H9 (cell line): Measurements from ENCODE around the gene ATOX1. TPM values are rescaled to one million over a fixed set of nuclear protein-coding genes. Genes with fewer than 3 reads are reported as not detected.

Experiments used
- DNase-seq: peaks from one replicate; pipeline ENCODE4 v3.0.0-alpha.2; 2017
- H2AFZ ChIP-seq: one replicate; pipeline ENCODE4 v1.6.1; 2013; ENCODE audit warnings: mild to moderate bottlenecking, low read length, control low read depth, moderate library complexity
- H2AK5ac ChIP-seq: 2 replicates; pipeline ENCODE4 v1.6.1; 2013; ENCODE audit warnings: low read length, control low read depth, mixed read lengths; ENCODE audit not compliant: insufficient read length
- H2BK120ac ChIP-seq: one replicate; pipeline ENCODE4 v1.6.1; 2013; ENCODE audit warnings: low read depth, mild to moderate bottlenecking, low read length, control low read depth, inconsistent platforms; ENCODE audit not compliant: poor library complexity, severe bottlenecking
- H2BK12ac ChIP-seq: 2 replicates; pipeline ENCODE4 v1.6.1; 2013; ENCODE audit warnings: low read length, control low read depth, mixed read lengths, low read depth; ENCODE audit not compliant: insufficient read length
- H2BK15ac ChIP-seq: 2 replicates; pipeline ENCODE4 v1.6.1; 2013; ENCODE audit warnings: low read depth, low read length, control low read depth
- H2BK20ac ChIP-seq: one replicate; pipeline ENCODE4 v1.6.1; 2013; ENCODE audit warnings: low read depth, mild to moderate bottlenecking, low read length, control low read depth, inconsistent platforms; ENCODE audit not compliant: poor library complexity, severe bottlenecking
- H2BK5ac ChIP-seq: 2 replicates; pipeline ENCODE4 v1.6.1; 2013; ENCODE audit warnings: low read length, control low read depth, mixed read lengths; ENCODE audit not compliant: insufficient read length
- H3K14ac ChIP-seq: 2 replicates; pipeline ENCODE4 v1.6.1; 2013; ENCODE audit warnings: low read length, control low read depth; ENCODE audit not compliant: insufficient read depth
- H3K18ac ChIP-seq: 2 replicates; pipeline ENCODE4 v1.6.1; 2013; ENCODE audit warnings: low read depth, mild to moderate bottlenecking, mixed read lengths, low read length, control low read depth; ENCODE audit not compliant: insufficient read length
- H3K23ac ChIP-seq: 2 replicates; pipeline ENCODE4 v1.6.1; 2013; ENCODE audit warnings: low read length, control low read depth, mixed read lengths, low read depth; ENCODE audit not compliant: insufficient read length
- H3K23me2 ChIP-seq: 2 replicates; pipeline ENCODE4 v1.6.1; 2013; ENCODE audit warnings: low read depth, mild to moderate bottlenecking, mixed read lengths, low read length, control low read depth; ENCODE audit not compliant: insufficient read length, poor library complexity, severe bottlenecking
- H3K27ac ChIP-seq: 2 replicates; pipeline ENCODE4 v1.5.1; 2013; ENCODE audit warnings: low read length, control low read depth, mixed read lengths, low read depth; ENCODE audit not compliant: insufficient read length
- H3K27me3 ChIP-seq: 2 replicates; pipeline ENCODE4 v1.6.1; 2013; ENCODE audit warnings: low read length, control low read depth, inconsistent platforms; ENCODE audit not compliant: insufficient read depth
- H3K4ac ChIP-seq: 2 replicates; pipeline ENCODE4 v1.6.1; 2013; ENCODE audit warnings: low read depth, mild to moderate bottlenecking, control low read depth, inconsistent platforms, low read length, moderate library complexity
- H3K4me1 ChIP-seq: 2 replicates; pipeline ENCODE4 v1.6.1; 2013; ENCODE audit warnings: low read length, control low read depth, inconsistent platforms; ENCODE audit not compliant: insufficient read depth
- H3K4me2 ChIP-seq: 2 replicates; pipeline ENCODE4 v1.6.1; 2013; ENCODE audit warnings: low read length, control low read depth, mixed read lengths; ENCODE audit not compliant: insufficient read length, insufficient read depth
- H3K56ac ChIP-seq: 2 replicates; pipeline ENCODE4 v1.6.1; 2013; ENCODE audit warnings: low read depth, mild to moderate bottlenecking, mixed read lengths, low read length, control low read depth; ENCODE audit not compliant: insufficient read length
- H3K79me1 ChIP-seq: 2 replicates; pipeline ENCODE4 v1.6.1; 2013; ENCODE audit warnings: low read depth, mild to moderate bottlenecking, moderate library complexity, low read length, control low read depth, inconsistent platforms; ENCODE audit not compliant: insufficient read depth, poor library complexity, severe bottlenecking
- H3K79me2 ChIP-seq: 2 replicates; pipeline ENCODE4 v1.6.1; 2013; ENCODE audit warnings: low read length, control low read depth, inconsistent platforms; ENCODE audit not compliant: insufficient read depth
- H3K9ac ChIP-seq: 2 replicates; pipeline ENCODE4 v1.6.1; 2013; ENCODE audit warnings: low read length, control low read depth, mixed read lengths; ENCODE audit not compliant: insufficient read length; ENCODE audit errors: extremely low read depth
- H3K9me3 ChIP-seq: one replicate; pipeline ENCODE4 v1.6.1; 2013; ENCODE audit warnings: low read depth, low read length, inconsistent platforms; ENCODE audit not compliant: control insufficient read depth
- H3T11ph ChIP-seq: one replicate; pipeline ENCODE4 v1.6.1; 2013; ENCODE audit warnings: mild to moderate bottlenecking, low read length, control low read depth, inconsistent platforms
- H4K20me1 ChIP-seq: one replicate; pipeline ENCODE4 v1.6.1; 2013; ENCODE audit not compliant: control insufficient read depth, insufficient read length, insufficient read depth
- H4K5ac ChIP-seq: 2 replicates; pipeline ENCODE4 v1.6.1; 2013; ENCODE audit warnings: low read depth, mild to moderate bottlenecking, mixed read lengths, low read length, control low read depth; ENCODE audit not compliant: insufficient read length
- H4K8ac ChIP-seq: replicated peaks from 2 replicates; pipeline ENCODE4 v1.6.1; 2013; ENCODE audit warnings: low read length, control low read depth, mixed read lengths, low read depth; ENCODE audit not compliant: insufficient read length
- H4K91ac ChIP-seq: 2 replicates; pipeline ENCODE4 v1.6.1; 2013; ENCODE audit warnings: low read depth, mild to moderate bottlenecking, moderate library complexity, mixed read lengths, low read length, control low read depth; ENCODE audit not compliant: insufficient read length
- H3K27ac Mint-ChIP-seq, 3 experiments: 2 replicates in 2 of 3; 3 replicates in 1 of 3; pipeline ENCODE4 v1.8.0; 2020 to 2021; ENCODE audit warnings: mixed read lengths in 3 of 3, mild to moderate bottlenecking in 1 of 3, moderate library complexity in 1 of 3
- H3K27me3 Mint-ChIP-seq: 2 replicates; pipeline ENCODE4 v1.8.0; 2021; ENCODE audit warnings: low read depth, mild to moderate bottlenecking, moderate library complexity, mixed read lengths
- H3K36me3 Mint-ChIP-seq, 3 experiments: 2 replicates in 2 of 3; 3 replicates in 1 of 3; pipeline ENCODE4 v1.8.0; 2020 to 2021; ENCODE audit warnings: low read depth in 3 of 3, mixed read lengths in 3 of 3; ENCODE audit not compliant: insufficient read depth in 1 of 3
- H3K4me1 Mint-ChIP-seq, 2 experiments: 2 replicates each; pipeline ENCODE4 v1.8.0; 2020; ENCODE audit warnings: mixed read lengths in 2 of 2
- H3K4me3 Mint-ChIP-seq, 2 experiments: 2 replicates in 1 of 2; 3 replicates in 1 of 2; pipeline ENCODE4 v1.8.0; 2020 to 2021; ENCODE audit warnings: mild to moderate bottlenecking in 2 of 2, mixed read lengths in 2 of 2, moderate library complexity in 1 of 2
- H3K9me3 Mint-ChIP-seq, 2 experiments: 2 replicates in 1 of 2; 3 replicates in 1 of 2; pipeline ENCODE4 v1.8.0; 2020; ENCODE audit warnings: mild to moderate bottlenecking in 2 of 2, mixed read lengths in 2 of 2, moderate library complexity in 1 of 2
- CTCF ChIP-seq: fragments of 200-600 bp; sonication (generic); conservative IDR thresholded peaks from 3 replicates; pipeline ENCODE4 v1.8.0; 2021; ENCODE audit warnings: antibody characterized with exemption, mild to moderate bottlenecking
- WGBS: extraction: QIAGEN DNeasy Blood & Tissue Kit; methylation state at CpG from one replicate; pipeline ENCODE4 v1.1.7; 2013; ENCODE audit warnings: missing lambda C conversion rate, low lambda C conversion rate, mixed read lengths; ENCODE audit not compliant: insufficient read length; ENCODE audit errors: extremely low coverage; 5-methylcytosine and 5-hydroxymethylcytosine counted together
- total RNA-seq: library from RNA; stranded (reverse); gene quantifications from 2 replicates; pipeline ENCODE4 v1.2.1, GENCODE V29; 2021

The ATOX1 gene
- total RNA-seq, 1 experiment from 2014 or later: 75.0 TPM

- Histone ChIP-seq H3K79me1 (no peaks in the 10 kb centered on the region), H2BK15ac (no peak overlapping the region), H2AK5ac (no peak overlapping the region), H3K14ac (no peak overlapping the region), H3K9ac (no peak overlapping the region), H2AFZ (no peak overlapping the region), H3K27me3 (no peaks in the 10 kb centered on the region; the same call in 1 of the 2 replicates), H3T11ph (no peak overlapping the region), H4K20me1 (no peaks in the 10 kb centered on the region), H2BK12ac (no peak overlapping the region), H3K4ac (no peak overlapping the region), H3K4me1 (peaks cover 7% of the 10 kb centered on the region; the same call in 1 of the 2 replicates), H3K23ac (no peak overlapping the region), H3K27ac (no peak overlapping the region), H4K91ac (no peak overlapping the region), H3K9me3 (no peaks in the 10 kb centered on the region), H4K5ac (no peak overlapping the region), H3K56ac (no peak overlapping the region), H3K79me2 (no peaks in the 10 kb centered on the region), H3K4me2 (no peak overlapping the region), H4K8ac (no peak overlapping the region), H2BK5ac (no peak overlapping the region), H2BK20ac (no peak overlapping the region), H2BK120ac (no peak overlapping the region), H3K18ac (no peak overlapping the region), H3K23me2 (no peaks in the 10 kb centered on the region)
- WGBS: no CpG with 5 or more reads among the region's 2 CpGs
- Mint-ChIP-seq H3K27ac (no peak overlapping the region), H3K4me1 (peaks cover 20 to 28% of the 10 kb centered on the region in 2 experiments), H3K9me3 (no peaks in the 10 kb centered on the region), H3K4me3 (no peak overlapping the region), H3K36me3 (no peaks in the 10 kb centered on the region), H3K27me3 (peaks cover 1% of the 10 kb centered on the region; the same call in 1 of the 2 replicates)
- DNase-seq: no peak
- no peak for TF ChIP-seq CTCF
Measured at GRCh38 chr5:151700296-151700695, 58.1 kb downstream of the ATOX1 start.
